ENCODE measurements around the gene HYCC1.

The HYCC1 gene

DNA sequence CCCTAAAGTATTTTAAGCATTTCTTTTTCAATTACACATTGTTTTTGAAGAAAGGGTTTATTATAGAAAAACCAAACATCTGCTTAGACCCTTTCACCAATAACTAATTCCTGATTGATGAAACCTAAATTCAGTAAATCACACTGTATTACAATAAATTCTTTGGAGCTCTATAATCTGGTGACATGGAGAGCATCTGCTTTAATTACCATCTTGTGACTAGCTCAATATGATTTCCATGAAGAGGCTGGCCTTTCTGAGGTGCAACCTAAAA lies 9.7 kb downstream of the HYCC1 start:
- no peak for TF ChIP-seq POLR2A (IDR thresholded peaks at IDR 0.05; ENCODE audit: low read depth, low read length)
- FAIRE-seq, result no peak
- DNase-seq (ENCODE audit: insufficient read length, low spot score), result no peak

DNA sequence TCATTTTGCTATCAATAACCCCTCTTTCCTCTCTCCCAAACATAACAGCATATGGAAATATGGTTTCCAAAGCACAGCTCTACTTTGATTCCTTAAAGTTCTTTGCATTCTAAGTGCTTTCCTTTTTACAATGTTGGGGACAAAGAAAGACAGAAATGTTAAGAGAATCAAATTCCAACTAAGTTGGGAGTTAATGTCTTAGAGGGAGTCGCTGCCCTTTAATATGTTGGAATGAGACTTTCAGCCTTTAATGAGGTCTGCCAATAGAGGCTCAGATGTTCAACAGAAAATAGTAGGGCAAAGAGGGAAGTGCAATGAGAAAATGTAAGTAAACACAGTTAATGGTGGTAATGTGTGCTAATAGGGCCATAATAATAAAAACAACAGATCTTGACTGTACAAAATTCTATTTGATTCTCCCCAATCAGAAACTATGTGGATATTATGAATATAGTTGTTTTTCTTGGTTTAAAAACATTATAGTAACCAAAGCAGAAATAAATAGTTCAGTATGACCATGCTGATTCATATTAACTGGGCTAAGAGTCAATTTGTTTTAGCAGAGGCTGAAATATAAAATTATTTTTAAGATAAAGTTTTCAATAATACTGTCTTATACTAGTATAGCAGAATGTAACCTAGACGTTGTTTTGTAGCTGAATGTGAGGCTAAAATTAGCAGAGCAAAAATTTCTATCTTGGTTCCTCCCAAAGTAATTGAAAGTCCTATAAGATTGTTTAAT lies 10.3 kb downstream of the HYCC1 start:
- DNase-seq (ENCODE audit: insufficient read length, low spot score), result no peak
- no peak for TF ChIP-seq POLR2A (IDR thresholded peaks at IDR 0.05; ENCODE audit: low read depth, low read length)
- FAIRE-seq, result peak; percentile 92

DNA sequence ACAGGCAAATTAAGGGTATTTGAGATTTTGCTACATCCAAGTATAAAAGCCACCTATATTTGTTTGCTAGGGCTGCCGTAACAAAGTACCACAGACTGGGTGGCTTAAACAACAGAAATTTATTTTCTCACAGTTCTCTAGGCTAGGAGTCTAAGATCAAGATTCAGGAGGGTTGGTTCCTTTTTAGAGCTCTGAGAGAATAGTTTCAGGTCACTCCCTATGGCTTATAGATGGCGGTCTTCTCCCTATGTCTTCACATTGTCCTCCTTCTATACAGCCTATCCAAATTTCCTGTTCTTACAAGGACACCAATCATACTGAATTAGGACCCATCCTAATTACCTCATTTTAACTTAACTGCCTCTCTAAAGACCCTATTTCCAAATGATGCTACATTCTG lies 11.2 kb downstream of the HYCC1 start:
- peak; percentile 83 for FAIRE-seq
- DNase-seq (ENCODE audit: insufficient read length, low spot score), result no peak
- TF ChIP-seq POLR2A (IDR thresholded peaks at IDR 0.05; ENCODE audit: low read depth, low read length), result no peak

DNA sequence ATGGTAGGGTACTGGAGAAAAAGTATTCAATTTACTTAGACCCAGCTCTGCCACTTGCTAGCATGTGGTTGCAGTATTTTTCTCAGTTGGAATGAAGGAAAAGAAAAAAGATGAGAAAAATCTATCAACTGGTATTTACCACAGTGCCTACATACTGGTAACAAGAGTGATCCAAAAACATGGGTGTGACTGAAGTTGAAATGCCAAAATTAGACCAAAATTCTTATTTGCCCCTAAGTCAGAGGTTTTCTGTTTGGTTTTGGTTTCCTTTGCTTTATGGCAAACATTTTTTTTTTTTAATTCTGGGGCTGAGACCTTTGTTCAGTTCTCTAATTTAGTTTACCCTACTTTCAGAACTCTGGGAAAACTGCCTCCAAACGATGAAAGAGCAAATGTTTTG lies 12.3 kb downstream of the HYCC1 start:
- DNase-seq (ENCODE audit: insufficient read length, low spot score) (no peak), FAIRE-seq (peak; percentile 88)
- TF ChIP-seq POLR2A (IDR thresholded peaks at IDR 0.05; ENCODE audit: low read depth, low read length), result no peak

DNA sequence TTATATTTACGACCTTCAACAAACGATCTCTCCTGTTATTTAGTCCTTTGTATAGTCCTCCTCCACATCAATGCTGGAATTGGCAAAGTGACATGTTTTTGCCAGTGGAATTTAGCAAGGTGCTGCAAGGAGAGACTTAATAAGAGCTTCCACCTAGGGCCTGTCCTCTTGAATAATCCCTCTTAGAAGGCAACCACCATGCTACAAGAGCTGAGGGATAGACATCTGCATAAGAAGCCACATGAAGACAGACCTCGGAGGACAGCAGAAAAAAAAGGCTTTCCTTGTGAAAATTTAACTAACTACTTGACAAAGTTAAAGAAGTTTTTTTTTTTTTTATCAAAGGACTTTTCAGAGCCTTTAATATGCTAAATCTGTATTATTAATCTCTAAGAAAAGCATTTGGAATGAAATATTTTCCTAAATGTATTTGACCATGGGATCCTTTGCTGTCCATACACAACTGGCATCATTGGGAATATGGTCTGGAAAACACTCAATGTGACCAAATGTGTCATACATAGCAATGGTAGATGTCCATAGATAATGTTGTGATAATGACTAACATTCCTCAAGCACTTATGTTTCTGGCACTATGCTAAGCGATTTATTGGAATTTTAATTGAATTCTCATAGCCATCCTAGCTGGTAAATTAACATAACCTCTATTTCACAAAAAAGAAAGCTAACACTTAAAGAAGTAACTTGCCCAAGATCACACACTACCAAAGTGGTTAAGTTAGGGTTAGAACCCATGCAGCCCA lies 13.2 kb downstream of the HYCC1 start:
- FAIRE-seq, result peak; percentile 99
- no peak for TF ChIP-seq POLR2A (IDR thresholded peaks at IDR 0.05; ENCODE audit: low read depth, low read length)

DNA sequence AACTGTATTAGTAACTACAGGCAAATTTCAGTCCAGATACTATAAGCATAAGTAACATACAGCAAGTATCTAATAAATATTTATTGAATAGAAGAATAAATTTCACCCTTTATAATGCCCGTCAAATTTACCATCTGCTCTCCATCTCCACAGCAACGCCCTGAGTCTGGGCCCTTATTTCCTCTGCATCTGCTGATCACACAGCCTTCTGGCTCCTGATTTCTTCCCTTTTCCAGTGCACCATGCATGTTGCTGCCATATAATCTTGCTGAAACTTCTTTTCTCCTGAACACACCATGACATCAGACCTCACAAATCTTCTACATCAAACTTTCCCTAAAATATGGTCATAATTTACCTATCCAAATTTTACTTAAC lies 15.4 kb downstream of the HYCC1 start:
- DNase-seq (ENCODE audit: insufficient read length, low spot score) (no peak), FAIRE-seq (peak; percentile 64)
- no peak for TF ChIP-seq POLR2A (IDR thresholded peaks at IDR 0.05; ENCODE audit: low read depth, low read length)

More for the DNA sequence above, 13.2 kb downstream of the HYCC1 start:
- no peak for DNase-seq (ENCODE audit: insufficient read length, low spot score)

DNA sequence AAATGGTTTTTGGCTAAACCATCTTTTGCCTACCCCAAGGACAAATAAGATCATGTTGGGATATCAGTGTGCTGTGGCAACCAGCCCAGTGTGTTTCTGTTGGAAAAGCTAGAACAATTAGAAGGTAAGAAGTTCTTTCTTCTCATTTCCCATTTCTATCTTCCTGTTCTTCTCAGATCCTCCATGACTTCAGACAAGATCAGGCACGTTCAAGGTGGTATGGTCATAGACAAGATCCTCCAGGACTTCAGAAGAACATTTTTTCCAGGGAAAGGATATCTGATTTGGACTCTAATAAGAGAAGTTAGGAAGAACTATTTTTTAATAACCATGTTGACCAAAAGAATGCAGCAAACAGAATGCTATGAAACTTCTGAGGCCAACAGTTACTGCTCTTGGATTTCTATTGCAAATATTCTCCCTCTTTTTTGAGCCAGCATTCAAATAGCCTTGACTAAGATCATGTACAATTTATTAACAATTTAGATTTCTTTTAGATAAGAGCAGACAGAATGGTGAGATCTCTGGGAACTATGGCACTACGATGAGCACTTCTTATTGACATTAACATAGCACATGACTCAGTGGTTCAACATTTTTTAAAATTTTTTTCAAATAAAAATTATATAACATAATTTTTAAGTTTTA lies 15.9 kb downstream of the HYCC1 start:
- DNase-seq (ENCODE audit: insufficient read length, low spot score) (no peak), FAIRE-seq (peak; percentile 30)
- TF ChIP-seq POLR2A (IDR thresholded peaks at IDR 0.05; ENCODE audit: low read depth, low read length), result no peak

DNA sequence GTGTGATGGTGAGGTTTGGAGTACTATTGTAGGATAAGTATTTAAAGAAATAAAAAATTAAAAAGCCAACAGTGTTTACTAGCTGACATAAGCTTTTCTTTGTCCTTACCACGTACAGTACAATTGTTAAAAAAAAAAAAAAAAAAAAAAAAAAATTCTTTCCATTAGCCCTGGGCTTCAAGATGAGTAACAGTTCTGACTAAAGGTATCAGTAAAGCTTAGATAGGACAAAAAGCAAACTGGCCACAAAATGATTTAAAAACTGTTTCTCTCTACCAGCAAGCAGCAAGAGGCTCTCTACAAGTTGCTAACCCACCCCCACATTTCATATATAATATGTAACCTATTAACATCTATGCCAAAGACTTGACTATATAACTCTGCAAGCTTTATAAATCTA lies 17.5 kb downstream of the HYCC1 start:
- no peak for TF ChIP-seq POLR2A (IDR thresholded peaks at IDR 0.05; ENCODE audit: low read depth, low read length)
- DNase-seq (ENCODE audit: insufficient read length, low spot score) (no peak), FAIRE-seq (no peak)

DNA sequence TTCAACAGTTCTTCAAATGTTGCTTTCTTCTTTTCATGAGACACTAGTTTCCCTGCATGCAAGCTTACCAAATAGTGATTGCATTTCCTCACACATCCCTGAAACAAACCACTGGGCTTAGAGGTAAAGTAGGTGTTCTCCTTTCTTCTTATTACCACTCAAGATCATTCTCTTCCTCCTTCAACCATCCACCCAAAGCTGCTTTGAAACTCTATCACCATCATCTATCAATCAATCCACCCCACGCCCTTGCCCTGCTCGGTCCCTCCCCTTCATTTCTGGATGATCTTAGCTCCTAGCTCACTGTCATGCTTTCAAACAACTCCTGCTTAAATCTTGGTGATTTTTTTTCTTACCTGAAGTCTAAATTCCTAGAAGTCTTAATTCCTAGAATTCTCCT lies 18.9 kb downstream of the HYCC1 start:
- FAIRE-seq (peak; percentile 71), DNase-seq (ENCODE audit: insufficient read length, low spot score) (no peak)
- TF ChIP-seq POLR2A (IDR thresholded peaks at IDR 0.05; ENCODE audit: low read depth, low read length), result no peak

DNA sequence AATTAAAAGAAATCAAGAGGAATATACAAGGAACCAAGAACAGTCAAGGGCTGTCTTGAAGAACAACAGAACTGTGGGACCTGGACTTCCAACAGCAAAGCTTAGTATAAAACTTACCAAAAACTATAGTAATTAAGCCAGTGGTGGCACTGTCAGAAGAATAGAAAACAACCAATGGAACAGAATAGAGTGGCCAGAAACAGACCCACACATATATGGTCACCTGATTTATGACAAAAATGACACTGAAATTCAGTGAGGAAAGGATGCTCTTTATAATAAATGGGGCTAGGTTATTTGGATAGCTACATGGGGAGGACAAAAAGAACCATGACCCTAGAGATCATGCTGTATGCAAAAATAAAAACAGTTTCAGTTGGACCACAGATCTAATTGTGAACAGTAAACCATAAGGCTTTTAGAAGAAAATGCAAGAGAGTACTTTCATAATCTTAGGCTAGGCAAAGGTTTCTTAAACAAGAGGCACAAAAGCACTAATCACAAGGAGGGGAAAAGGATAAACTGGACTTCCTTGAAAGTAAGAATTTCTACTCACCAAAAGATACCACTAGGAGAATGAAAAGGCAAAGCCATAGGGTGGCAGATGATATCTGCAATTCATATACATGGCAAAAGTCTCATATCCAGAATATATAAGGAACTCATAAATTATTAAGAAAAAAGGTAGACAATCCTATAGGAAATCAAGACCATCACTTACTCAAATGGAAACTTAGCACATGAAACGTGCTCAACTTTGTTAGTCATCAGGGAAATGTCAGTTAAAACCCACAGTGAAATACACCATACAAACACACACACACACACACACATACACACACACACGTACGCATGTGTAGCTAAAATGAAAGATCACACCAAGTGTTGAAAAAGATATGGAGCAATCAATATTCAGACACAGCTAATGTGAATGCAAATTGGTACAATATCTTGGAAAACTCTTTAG lies 20.8 kb downstream of the HYCC1 start:
- FAIRE-seq (peak; percentile 75), DNase-seq (ENCODE audit: insufficient read length, low spot score) (no peak)
- no peak for TF ChIP-seq POLR2A (IDR thresholded peaks at IDR 0.05; ENCODE audit: low read depth, low read length)

DNA sequence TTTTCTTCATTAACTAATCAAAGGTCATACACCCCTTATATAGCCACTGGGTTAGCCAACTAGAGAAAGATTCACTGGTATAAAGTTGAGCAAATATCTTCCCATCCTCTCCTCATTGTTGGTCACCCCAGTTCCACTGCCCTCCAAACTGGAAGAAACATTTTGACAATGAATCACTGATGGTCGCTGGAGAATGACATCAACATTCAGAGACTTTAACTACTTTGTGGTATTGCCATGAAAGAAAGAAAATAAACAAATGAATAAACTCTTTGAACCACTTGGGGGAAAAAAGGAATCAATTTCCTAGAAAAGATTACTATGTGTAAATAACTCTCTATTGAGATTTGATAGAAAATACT lies 23.4 kb downstream of the HYCC1 start:
- DNase-seq (ENCODE audit: insufficient read length, low spot score) (peak; percentile 27), FAIRE-seq (peak; percentile 61)
- TF ChIP-seq POLR2A (IDR thresholded peaks at IDR 0.05; ENCODE audit: low read depth, low read length), result no peak

DNA sequence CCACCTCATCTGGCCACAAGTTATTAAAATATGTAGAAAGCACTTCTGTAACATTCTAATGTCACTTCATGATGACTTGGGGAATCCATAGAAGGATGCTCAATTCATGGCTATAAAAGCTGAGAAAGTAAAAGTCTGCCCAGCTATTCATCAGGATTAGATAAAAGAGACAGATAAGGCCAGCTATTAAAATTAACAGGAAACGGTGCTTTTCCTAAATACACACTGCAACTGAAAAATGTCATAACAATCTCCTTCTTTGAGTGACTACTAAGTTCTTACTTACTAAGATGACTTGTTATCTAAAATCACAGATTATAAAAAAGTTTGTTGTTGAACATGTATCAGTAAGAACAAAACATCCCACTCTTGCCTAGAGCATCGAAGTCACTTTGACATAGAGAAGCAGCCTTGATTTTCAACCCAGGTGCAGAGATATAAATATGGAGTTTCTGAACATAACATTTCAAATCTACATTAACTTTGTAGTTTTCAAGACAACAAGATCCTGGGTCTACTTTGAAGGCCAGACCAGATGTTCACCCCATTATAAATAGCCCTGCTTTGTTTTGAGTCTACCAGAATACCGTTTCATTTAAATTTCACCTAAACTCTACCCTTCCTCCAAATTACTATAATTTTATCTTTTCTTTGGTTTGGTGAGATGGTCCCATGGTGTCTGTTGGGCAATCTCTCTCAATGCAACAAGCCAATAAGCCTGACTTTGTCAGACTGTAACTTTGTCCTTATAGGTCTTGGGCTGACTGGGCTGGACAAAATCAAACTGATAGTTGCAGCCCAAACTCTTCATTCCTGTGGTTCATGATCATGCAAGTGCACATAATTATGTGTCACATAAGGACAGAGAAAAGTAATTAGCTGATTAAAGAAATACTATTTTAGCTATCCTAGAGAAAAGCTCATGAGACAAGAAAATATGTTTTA lies 24.0 kb downstream of the HYCC1 start:
- FAIRE-seq, result peak; percentile 48

DNA sequence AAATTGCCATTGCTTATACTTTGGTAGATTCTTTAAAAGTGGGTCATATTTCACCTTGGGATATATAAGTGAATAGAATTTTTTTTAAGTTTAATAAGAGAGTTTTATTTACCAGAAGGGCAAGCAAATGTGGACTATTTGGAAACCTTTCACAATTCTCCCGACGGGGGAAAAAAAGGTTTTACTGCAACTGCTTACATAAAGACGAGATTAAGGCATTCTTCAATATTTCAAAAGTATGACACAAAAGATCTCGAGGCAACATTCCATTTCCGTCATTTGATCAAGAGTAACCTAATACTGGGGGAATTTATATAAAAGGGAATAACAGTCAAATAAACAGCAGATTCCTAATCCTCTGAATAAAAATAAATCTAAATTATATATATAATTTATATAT lies 28.5 kb downstream of the HYCC1 start:
- no peak for TF ChIP-seq POLR2A (IDR thresholded peaks at IDR 0.05; ENCODE audit: low read depth, low read length)
- DNase-seq (ENCODE audit: insufficient read length, low spot score), result no peak
- FAIRE-seq, result no peak

More for the DNA sequence above, 24.0 kb downstream of the HYCC1 start:
- TF ChIP-seq POLR2A (IDR thresholded peaks at IDR 0.05; ENCODE audit: low read depth, low read length), result no peak
- DNase-seq (ENCODE audit: insufficient read length, low spot score), result no peak

Measured in H54 (cell line).